Right lobe of liver (tissue), 4 donors: ENCODE measurements around the gene FMN2.

Source experiments
- CTCF ChIP-seq, 4 donors: fragments of 200-600 bp in 3 of 4; fragments of 450-650 bp in 1 of 4; IDR thresholded peaks; one replicate each; pipeline versions ENCODE4 v1.5.1 to v1.8.0; 2016 to 2022; ENCODE audit warnings: antibody characterized with exemption in 4 of 4, mild to moderate bottlenecking in 2 of 4
- POLR2A ChIP-seq: fragments of 450-650 bp; IDR thresholded peaks from one replicate; pipeline ENCODE4 v1.6.1; 2017; ENCODE audit warnings: antibody characterized with exemption, mild to moderate bottlenecking
- donor health status: DM: no; HTN: no; CAD: no.
- donor health status: DM: no; HTN: no; CAD: no.
- donor health status: DM: no; HTN: yes; CAD: no.

- TF ChIP-seq CTCF (IDR thresholded peaks at IDR 0.05) (no peak), POLR2A (no peak)
These were observed 405.3 kb downstream of the FMN2 start for GRCh38 chr1:240496941-240497340.
